ENCODE measurements around the gene SERTAD2. TPM values are rescaled to one million over a fixed set of nuclear protein-coding genes. Genes with fewer than 3 reads are reported as not detected.

SERTAD2 gene
- total RNA-seq, 2 donors from 2014 or later, result 3.3 to 6.7 TPM

DNA sequence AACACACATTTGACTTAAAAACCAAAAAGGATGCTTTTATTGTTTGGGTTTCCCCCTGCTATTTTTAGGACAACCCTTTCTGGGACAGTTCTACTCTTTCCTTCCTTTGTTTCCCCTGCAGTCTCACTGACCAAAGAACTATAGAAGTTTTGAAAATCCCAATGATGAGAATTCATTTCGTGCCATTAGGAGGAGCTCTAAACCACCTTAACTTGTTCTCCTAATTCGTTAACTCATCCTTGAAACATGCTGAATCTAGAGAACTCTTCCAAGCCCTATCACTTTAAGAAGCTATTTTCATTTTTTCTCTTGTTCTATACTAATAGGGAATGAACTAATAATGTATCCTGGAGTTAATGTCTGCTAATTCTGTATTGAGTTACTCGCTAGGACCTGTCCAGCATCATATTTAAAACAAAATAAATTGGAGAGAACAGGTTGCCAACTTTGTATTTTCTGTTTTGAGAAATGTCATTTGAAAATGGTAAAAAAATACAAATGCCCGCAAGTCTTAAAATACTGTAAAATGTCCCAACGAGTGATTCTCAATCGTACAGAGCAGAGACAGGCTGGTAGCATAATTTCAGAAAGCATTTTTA lies 66.7 kb downstream of the SERTAD2 start:
- Histone ChIP-seq H3K27me3 (no peaks in the 10 kb centered on the region), H3K9me3 (no peaks in the 10 kb centered on the region), H3K4me1 (peaks cover 5% of the 10 kb centered on the region), H3K27ac (no peak overlapping the region), H3K36me3 (replicated peaks in 1 of 2; ENCODE audit: insufficient read depth in 1 of 2, low read depth in 2 of 2) (peaks cover 0 to 3% of the 10 kb centered on the region in 2 donors), H3K4me3 (no peak overlapping the region)
- no peak for ATAC-seq
- WGBS, 2 donors, result 56 to 60% methylated on average over 6 of the region's 6 CpGs
- DNase-seq, result no peak
- intact Hi-C loops (cut with DNase I), result no loop called here
- TF ChIP-seq, protein P1, sequence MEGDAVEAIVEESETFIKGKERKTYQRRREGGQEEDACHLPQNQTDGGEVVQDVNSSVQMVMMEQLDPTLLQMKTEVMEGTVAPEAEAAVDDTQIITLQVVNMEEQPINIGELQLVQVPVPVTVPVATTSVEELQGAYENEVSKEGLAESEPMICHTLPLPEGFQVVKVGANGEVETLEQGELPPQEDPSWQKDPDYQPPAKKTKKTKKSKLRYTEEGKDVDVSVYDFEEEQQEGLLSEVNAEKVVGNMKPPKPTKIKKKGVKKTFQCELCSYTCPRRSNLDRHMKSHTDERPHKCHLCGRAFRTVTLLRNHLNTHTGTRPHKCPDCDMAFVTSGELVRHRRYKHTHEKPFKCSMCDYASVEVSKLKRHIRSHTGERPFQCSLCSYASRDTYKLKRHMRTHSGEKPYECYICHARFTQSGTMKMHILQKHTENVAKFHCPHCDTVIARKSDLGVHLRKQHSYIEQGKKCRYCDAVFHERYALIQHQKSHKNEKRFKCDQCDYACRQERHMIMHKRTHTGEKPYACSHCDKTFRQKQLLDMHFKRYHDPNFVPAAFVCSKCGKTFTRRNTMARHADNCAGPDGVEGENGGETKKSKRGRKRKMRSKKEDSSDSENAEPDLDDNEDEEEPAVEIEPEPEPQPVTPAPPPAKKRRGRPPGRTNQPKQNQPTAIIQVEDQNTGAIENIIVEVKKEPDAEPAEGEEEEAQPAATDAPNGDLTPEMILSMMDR (IDR thresholded peaks at IDR 0.05), result peak in 6 of 7 experiments; percentile 34 to 65 (median 56)
- TF ChIP-seq POLR2A (IDR thresholded peaks at IDR 0.05), result no peak

DNA sequence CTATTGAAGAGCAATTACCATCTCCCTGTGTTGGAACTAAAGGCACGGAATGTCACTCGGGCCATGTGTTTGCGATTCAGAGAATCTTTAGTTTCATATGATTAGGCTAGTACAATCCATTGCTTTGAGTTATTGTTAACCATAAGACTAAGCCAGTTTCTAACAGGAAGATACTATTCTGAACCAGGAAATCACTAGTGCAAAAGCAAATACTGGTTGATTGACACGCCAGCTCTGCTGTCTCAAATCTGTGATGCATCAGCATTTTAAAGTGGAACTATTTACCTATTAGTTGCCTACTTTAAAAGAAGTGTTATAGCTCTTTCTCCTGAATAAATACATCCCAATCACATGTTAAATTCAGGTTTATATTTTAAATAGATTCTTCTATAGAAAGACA lies 67.7 kb downstream of the SERTAD2 start:
- Histone ChIP-seq H3K27ac (no peak overlapping the region), H3K4me1 (peaks cover 5% of the 10 kb centered on the region), H3K36me3 (replicated peaks in 1 of 2; ENCODE audit: insufficient read depth in 1 of 2, low read depth in 2 of 2) (no peaks in the 10 kb centered on the region), H3K9me3 (no peaks in the 10 kb centered on the region), H3K27me3 (no peaks in the 10 kb centered on the region), H3K4me3 (no peak overlapping the region)
- 86 to 89% methylated on average over 4 of the region's 4 CpGs for WGBS, 2 donors
- no peak for TF ChIP-seq POLR2A (IDR thresholded peaks at IDR 0.05)
- TF ChIP-seq, protein P1 (IDR thresholded peaks at IDR 0.05), result no peak
- DNase-seq, result no peak
- no peak for ATAC-seq
- intact Hi-C loops (cut with DNase I), result no loop called here

DNA sequence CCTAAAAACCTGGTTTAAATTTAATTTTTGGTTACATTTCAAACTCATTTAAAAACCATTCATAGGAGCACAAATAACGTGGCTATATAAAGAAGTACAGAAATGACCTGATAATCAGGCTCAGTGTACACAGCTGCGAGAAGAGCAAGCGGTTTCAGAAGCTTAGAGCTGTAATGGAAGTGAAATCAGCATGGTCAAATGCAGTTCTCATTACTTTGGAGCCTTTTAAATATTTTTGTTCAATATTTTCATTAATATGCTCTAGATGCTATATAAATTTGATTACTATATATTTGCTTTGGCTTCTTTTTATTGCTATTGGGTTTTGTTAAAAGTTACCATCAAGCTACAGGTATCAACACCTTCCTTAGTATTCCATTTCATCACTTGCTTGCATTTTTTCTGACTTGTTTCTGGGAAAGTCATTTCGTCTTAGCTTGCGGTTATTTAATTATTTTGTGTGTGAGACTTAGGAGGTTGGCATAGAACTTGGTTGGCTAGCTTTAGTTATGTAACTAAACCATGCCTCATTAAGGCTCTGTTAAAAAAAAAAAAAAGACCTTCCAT lies 70.9 kb downstream of the SERTAD2 start:
- WGBS, 2 donors, result 35% methylated on average over 5 of the region's 5 CpGs

DNA sequence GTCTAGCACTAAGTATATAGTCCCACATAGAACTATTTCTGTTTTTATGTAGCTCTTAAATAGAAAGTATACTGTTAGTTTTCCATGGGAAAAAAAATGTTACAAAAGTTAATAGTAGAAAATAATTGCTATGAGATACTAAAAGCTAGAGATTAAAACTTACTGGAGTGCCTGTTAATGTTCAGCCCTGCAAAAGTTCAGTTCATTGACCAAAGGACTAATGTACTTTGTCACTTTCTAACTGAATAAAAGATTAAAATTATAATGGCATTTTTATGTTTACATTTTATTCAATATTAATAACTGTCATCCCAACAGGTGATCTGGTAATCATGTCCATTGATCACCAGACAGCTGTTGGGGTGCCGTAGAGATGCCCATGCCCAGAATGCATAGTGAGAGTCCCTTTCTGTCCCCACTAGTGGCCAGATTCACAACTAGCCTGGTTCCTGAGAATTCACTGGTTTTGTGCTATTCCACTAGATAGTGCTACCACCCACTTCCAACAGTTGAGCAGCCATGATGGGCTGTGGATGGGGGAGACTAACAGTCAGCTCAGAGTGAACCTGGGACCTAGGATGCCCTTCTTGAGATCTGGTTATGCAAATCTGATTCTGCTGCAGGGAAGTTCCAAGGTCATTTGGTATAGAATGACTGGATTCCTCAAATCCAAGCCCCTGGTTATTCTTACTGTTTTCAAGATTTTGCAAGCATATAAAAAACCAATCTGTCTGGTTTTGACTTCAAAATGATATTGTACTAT lies 71.8 kb downstream of the SERTAD2 start:
- TF ChIP-seq, protein P1 (IDR thresholded peaks at IDR 0.05), result no peak
- TF ChIP-seq POLR2A (IDR thresholded peaks at IDR 0.05), result no peak
- no peaks in the 10 kb centered on the region for H3K9me3 ChIP-seq
- H3K27ac ChIP-seq, result no peak overlapping the region
- no peaks in the 10 kb centered on the region for H3K27me3 ChIP-seq
- no peak overlapping the region for H3K4me3 ChIP-seq
- no peak for DNase-seq
- intact Hi-C loops (cut with DNase I), result no loop called here
- WGBS, 2 donors, result 40 to 100% methylated on average over 1 of the region's 1 CpG
- no peak for ATAC-seq
- peaks cover 5% of the 10 kb centered on the region for H3K4me1 ChIP-seq
- H3K36me3 ChIP-seq (replicated peaks in 1 of 2; ENCODE audit: insufficient read depth in 1 of 2, low read depth in 2 of 2), result peaks cover 0 to 5% of the 10 kb centered on the region in 2 donors

More for the DNA sequence above, 70.9 kb downstream of the SERTAD2 start:
- intact Hi-C loops (cut with DNase I), result no loop called here
- Histone ChIP-seq H3K4me1 (peaks cover 5% of the 10 kb centered on the region), H3K36me3 (replicated peaks in 1 of 2; ENCODE audit: insufficient read depth in 1 of 2, low read depth in 2 of 2) (peaks cover 0 to 5% of the 10 kb centered on the region in 2 donors), H3K4me3 (no peak overlapping the region), H3K27ac (no peak overlapping the region), H3K9me3 (no peaks in the 10 kb centered on the region), H3K27me3 (no peaks in the 10 kb centered on the region)
- DNase-seq (no peak), ATAC-seq (no peak)
- no peak for TF ChIP-seq POLR2A (IDR thresholded peaks at IDR 0.05)
- TF ChIP-seq, protein P1 (IDR thresholded peaks at IDR 0.05), result no peak

Other genes starting within 250 kb of the SERTAD2 start
- gene LGALSL, start 199.8 kb downstream of the SERTAD2 start, total RNA-seq, result 1 to 10 TPM; 1.3 to 8.6 TPM
- 10 to 100 TPM; 32.0 to 52.9 TPM for gene AFTPH, start 129.6 kb downstream of the SERTAD2 start, total RNA-seq

Measured in body of pancreas (tissue), 4 donors.